Melanocyte of skin (primary cell): ENCODE results near the gene PPP3CB. TPM values are rescaled to one million over a fixed set of nuclear protein-coding genes. Genes with fewer than 3 reads are reported as not detected.

Experiments used
- small RNA-seq, 2 donors: library from RNA; depleted of rRNA; stranded (forward); fragments of <200 nt; gene quantifications; one replicate each; pipeline ENCODE3, GENCODE V24; 2012
- total RNA-seq, 2 donors: library from RNA; depleted of rRNA; stranded (reverse); fragments of >200 nt; gene quantifications; 2 replicates each; pipeline ENCODE4 v1.2.3, GENCODE V29; 2012

The PPP3CB gene
- 10 to 100 TPM; 12.0 to 15.0 TPM for total RNA-seq

GRCh38 chr10:73495884-73496674, at the start of gene PPP3CB:
Gene PPP3CB (minus strand): TSS chr10:73496024. CDS start chr10:73495889, 135 bp downstream.

DNA sequence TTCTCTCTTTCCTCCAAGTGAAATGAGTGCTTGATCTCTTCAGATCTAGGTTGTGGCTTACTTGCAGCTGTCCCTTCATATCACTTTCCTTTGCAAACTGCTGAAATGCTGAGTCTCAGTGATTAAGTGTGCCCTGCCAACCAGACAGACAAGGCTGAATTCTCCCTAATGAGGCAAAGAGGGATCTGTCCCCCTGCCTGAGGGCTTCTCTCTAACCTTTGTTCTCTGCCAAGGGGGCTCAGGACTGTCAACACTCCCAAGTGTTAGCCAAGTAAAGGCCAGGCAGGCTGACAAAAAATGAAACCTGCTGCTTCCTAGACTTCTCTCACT, 62.3 kb downstream of the PPP3CB start, which contains the start of gene MSS51:
MSS51 (minus strand) TSS at position 24 of the 330 bp plus-strand sequence. CDS start 5,277 bp downstream, outside the sequence.

GRCh38 chr10:73413528-73414229, 82.1 kb downstream of the PPP3CB start, which contains the start of gene ANXA7:
Gene ANXA7 (minus strand): TSS chr10:73414058. CDS start chr10:73400856, 13,202 bp downstream.

Small RNA genes within 50 kb of the gene (small RNA-seq; reads per million reads assigned to genes)
- 0 reads per million in 2 donors for gene RNU6-883P

Other genes starting within 250 kb of the PPP3CB start
- gene DNAJC9, start 248.8 kb downstream of the PPP3CB start, total RNA-seq: 10 to 100 TPM; 22.4 to 44.6 TPM
- gene MRPS16, start 243.4 kb downstream of the PPP3CB start, total RNA-seq: 10 to 100 TPM; 70.5 to 92.2 TPM
- 1 to 10 TPM in 1 of 2 donors, under 1 TPM in 1; 0.33 to 2.4 TPM for gene CFAP70, start 137.2 kb downstream of the PPP3CB start, total RNA-seq
- gene ANXA7, start 82.0 kb downstream of the PPP3CB start, total RNA-seq: 10 to 100 TPM; 70.9 to 84.9 TPM
- under 1 TPM; 0.67 to 0.69 TPM for gene MSS51, start 62.5 kb downstream of the PPP3CB start, total RNA-seq
- 100 to 1,000 TPM in 1 of 2 donors, 10 to 100 TPM in 1; 95.6 to 111 TPM for gene USP54, start 95.3 kb upstream of the PPP3CB start, total RNA-seq
- not detected for gene MYOZ1, start 145.4 kb upstream of the PPP3CB start, total RNA-seq
- not detected for gene SYNPO2L, start 160.0 kb upstream of the PPP3CB start, total RNA-seq
- 1 to 10 TPM; 1.0 to 2.0 TPM for gene AGAP5, start 202.1 kb upstream of the PPP3CB start, total RNA-seq
- gene SEC24C, start 248.3 kb upstream of the PPP3CB start, total RNA-seq: 10 to 100 TPM; 46.6 to 49.6 TPM